K562 (cell line): ENCODE measurements around the gene CTAGE9. TPM values are rescaled to one million over a fixed set of nuclear protein-coding genes. Genes with fewer than 3 reads are reported as not detected.

Experiments used
- ATAC-seq: fragments of 200-7000 bp; cut with Tn5 transposase; 3 replicates; pipeline ENCODE4 v1.9.1; 2020; ENCODE audit warnings: moderate library complexity
- BruUV-seq: library from RNA; stranded (reverse); fragments of 400-500 nt; replicated peaks from 2 replicates; lab custom pipeline; 2021; lab: Mats Ljungman, UMichigan
- CTCF ChIA-PET: fragments of 300-600 bp; formaldehyde crosslinking; extraction: SDS; loops from one replicate; lab custom pipeline; 2021; ENCODE audit warnings: low intra/inter-chr PET ratio; lab: Yijun Ruan, JAX
- POLR2A ChIA-PET: fragments of 300-600, 350-650 bp; sonication (Branson Sonifier 250); formaldehyde crosslinking; extraction: SDS; loops from one replicate; lab custom pipeline; 2021; ENCODE audit warnings: antibody characterized with exemption, inconsistent platforms; lab: Yijun Ruan, JAX
- DNase-seq, 4 experiments: peaks; one replicate each; pipeline versions ENCODE4 v3.0.0 to v3.0.0-alpha.2; 2011 to 2018; ENCODE audit warnings: low spot score in 3 of 4, mixed read lengths in 3 of 4; ENCODE audit errors: extremely low read depth in 1 of 4
- FAIRE-seq: peaks from 2 replicates; lab custom pipeline; 2011; peaks lifted over from hg19 to GRCh38; lab: Jason Lieb, UNC
- H2AFZ ChIP-seq: 2 replicates; pipeline ENCODE4 v1.6.0; 2011; ENCODE audit warnings: low read depth, low read length, control low read depth, inconsistent platforms
- H3K27ac ChIP-seq: fragments of 200-600 bp; 3 replicates; pipeline ENCODE4 v1.8.0; 2011; ENCODE audit warnings: low read depth, mild to moderate bottlenecking, control low read depth, inconsistent platforms, low read length, moderate library complexity, mixed read lengths; ENCODE audit errors: extremely low read depth
- H3K27me3 ChIP-seq, 2 experiments: fragments of 300-600 bp in 1 of 2; 2 replicates in 1 of 2; 3 replicates in 1 of 2; pipeline versions ENCODE4 v1.6.0 to v1.8.0; 2011; ENCODE audit warnings: inconsistent platforms in 2 of 2, low read length in 2 of 2, mild to moderate bottlenecking in 1 of 2, mixed read lengths in 1 of 2, moderate library complexity in 1 of 2; ENCODE audit not compliant: control insufficient read depth in 2 of 2, insufficient read depth in 2 of 2
- H3K36me3 ChIP-seq: fragments of 300-600 bp; 3 replicates; pipeline ENCODE4 v1.8.0; 2011; ENCODE audit warnings: mild to moderate bottlenecking, low read length, inconsistent platforms; ENCODE audit not compliant: control insufficient read depth, insufficient read depth
- H3K4me1 ChIP-seq, 2 experiments: fragments of 200-600 bp in 1 of 2; replicated peaks in 1 of 2; 2 replicates in 1 of 2; 3 replicates in 1 of 2; pipeline versions ENCODE4 v1.5.1 to v1.8.0; 2011; ENCODE audit warnings: inconsistent platforms in 2 of 2, low read length in 2 of 2, mild to moderate bottlenecking in 1 of 2, mixed read lengths in 1 of 2, moderate library complexity in 1 of 2; ENCODE audit not compliant: control insufficient read depth in 2 of 2, insufficient read depth in 2 of 2
- H3K4me2 ChIP-seq: 2 replicates; pipeline ENCODE4 v1.6.1; 2011; ENCODE audit warnings: low read length, control low read depth, inconsistent platforms, mixed read lengths; ENCODE audit not compliant: insufficient read depth
- H3K4me3 ChIP-seq: fragments of 200-600 bp; sonication (generic), shearing (Covaris generic); 2 replicates; pipeline ENCODE4 v1.5.1; 2016; ENCODE audit warnings: control low read depth, inconsistent platforms
- H3K79me2 ChIP-seq: fragments of 200-600 bp; 3 replicates; pipeline ENCODE4 v1.8.0; 2011; ENCODE audit warnings: low read length, inconsistent platforms; ENCODE audit not compliant: control insufficient read depth, insufficient read depth
- H3K9ac ChIP-seq, 2 experiments: 2 replicates each; pipeline versions ENCODE4 v1.6.0 to v1.6.1; 2011; ENCODE audit warnings: low read depth in 2 of 2, low read length in 2 of 2, control low read depth in 1 of 2, inconsistent platforms in 1 of 2, mild to moderate bottlenecking in 1 of 2, mixed read lengths in 1 of 2; ENCODE audit not compliant: insufficient read depth in 1 of 2
- H3K9me1 ChIP-seq: one replicate; pipeline ENCODE4 v1.6.0; 2011; ENCODE audit warnings: inconsistent platforms, mild to moderate bottlenecking, low read length, moderate library complexity; ENCODE audit not compliant: control insufficient read depth, insufficient read depth
- H3K9me3 ChIP-seq: replicated peaks from 2 replicates; pipeline ENCODE4 v1.5.1; 2011; ENCODE audit warnings: low read depth, low read length, inconsistent platforms; ENCODE audit not compliant: control insufficient read depth, insufficient read depth
- H4K20me1 ChIP-seq: replicated peaks from 2 replicates; pipeline ENCODE4 v1.6.1; 2011; ENCODE audit warnings: low read length, inconsistent platforms, mixed read lengths; ENCODE audit not compliant: control insufficient read depth, insufficient read depth
- HCFC1 ChIP-seq: IDR thresholded peaks from 2 replicates; pipeline ENCODE4 v1.6.1; 2012; ENCODE audit warnings: low read depth, low read length, improper control_type of control experiment
- HDGF ChIP-seq: fragments of 450-650 bp; IDR thresholded peaks from 2 replicates; pipeline ENCODE4 v1.6.1; 2016
- RBM25 ChIP-seq: fragments of 200-400 bp; formaldehyde crosslinking; IDR thresholded peaks from 2 replicates; pipeline ENCODE4 v1.6.1; 2018; ENCODE audit warnings: low read length, low read depth, moderate library complexity; ENCODE audit not compliant: severe bottlenecking
- SMARCB1 ChIP-seq: IDR thresholded peaks from 2 replicates; pipeline ENCODE4 v1.6.1; 2011; ENCODE audit warnings: improper control_type of control experiment, low read depth; ENCODE audit not compliant: insufficient read length
- STAG1 ChIP-seq: sonication (generic); formaldehyde crosslinking; IDR thresholded peaks from 2 replicates; pipeline ENCODE4 v1.5.0; 2020; ENCODE audit warnings: missing genetic modification reagents, borderline replicate concordance
- TEAD1 ChIP-seq, 2 experiments: fragments of 450-650 bp in 1 of 2; sonication (generic) in 1 of 2; formaldehyde crosslinking; IDR thresholded peaks; 2 replicates each; pipeline versions ENCODE4 v1.4.0 to v1.8.0; 2020 to 2022; ENCODE audit warnings: mild to moderate bottlenecking in 2 of 2, missing genetic modification reagents in 1 of 2
- ZNF146 ChIP-seq: IDR thresholded peaks from one replicate; pipeline ENCODE4 v1.6.1; 2018; ENCODE audit warnings: missing compliant biosample characterization; ENCODE audit not compliant: unreplicated experiment
- ZNF316 ChIP-seq: fragments of 450-650 bp; IDR thresholded peaks from 2 replicates; pipeline ENCODE4 v1.6.1; 2016
- WGBS: fragments of 100-300 bp; shearing (Covaris generic); methylation state at CpG from one replicate; pipeline ENCODE4 v1.1.6; 2016; ENCODE audit warnings: low coverage, mixed read lengths; ENCODE audit not compliant: insufficient coverage; ENCODE audit errors: missing lambda C conversion rate; 5-methylcytosine and 5-hydroxymethylcytosine counted together
- in situ Hi-C: fragments of 300-500 bp; cut with MboI; formaldehyde crosslinking; loops from 4 replicates; pipeline ENCODE4 v1.15.0; 2018; ENCODE audit warnings: inconsistent platforms, mixed read lengths
- intact Hi-C: fragments of 100-400 bp; cut with micrococcal nuclease; formaldehyde crosslinking; loops from 2 replicates; pipeline ENCODE4 v1.14.2; 2022
- polyA plus RNA-seq, 8 experiments: library from polyadenylated mRNA; depleted of rRNA in 4 of 8; stranded (reverse) in 5 of 8; unstranded in 3 of 8; fragments of >200 nt; fragmentation: Nextera tagmentation in 2 of 8; fragmentation: Illumina TruSeq in 1 of 8; extraction: Ambion mirVana in 2 of 8; extraction: Trizol in 1 of 8; gene quantifications; 2 replicates each; pipeline versions ENCODE4 v1.2.1 to v1.2.3, GENCODE V29; 2011 to 2014; ENCODE audit warnings: inconsistent platforms in 1 of 8, missing spikeins in 1 of 8
- total RNA-seq, 7 experiments: library from RNA; depleted of rRNA in 6 of 7; stranded (reverse); fragments of >200 nt in 6 of 7; fragmentation: Illumina TruSeq in 2 of 7; extraction: Trizol in 2 of 7; gene quantifications; 2 replicates each; pipeline versions ENCODE4 v1.2.1 to v1.2.3, GENCODE V29; 2011 to 2021; ENCODE audit warnings: low replicate concordance in 1 of 7

CTAGE9 gene
- total and polyA plus RNA-seq, 9 of the 15 experiments (the other 6 are each of a cell fraction or from before 2014, with no cell fraction given), result not detected

DNA sequence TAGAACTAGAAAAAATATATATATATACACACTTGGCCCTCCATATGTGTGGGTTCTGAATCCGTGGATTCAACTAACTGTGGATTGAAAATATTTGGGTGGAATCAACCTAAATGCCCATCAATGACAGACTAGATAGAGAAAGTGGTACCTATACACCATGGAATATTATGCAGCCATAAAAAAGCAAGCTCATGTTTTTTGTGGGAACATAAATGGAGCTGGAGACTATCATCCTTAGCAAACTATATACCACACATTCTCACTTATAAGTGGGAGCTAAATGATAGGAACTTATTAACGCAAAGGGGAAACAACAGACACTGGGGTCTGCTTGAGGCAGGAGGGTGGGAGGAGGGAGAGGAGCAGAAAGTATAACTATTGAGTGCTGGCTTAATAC, 37.6 kb downstream of the CTAGE9 start:
- CTCF ChIA-PET, result no interaction called here
- Histone ChIP-seq H4K20me1 (no peaks in the 10 kb centered on the region), H3K27ac (no peak overlapping the region), H3K9me1 (no peaks in the 10 kb centered on the region), H2AFZ (no peak overlapping the region), H3K9me3 (no peaks in the 10 kb centered on the region), H3K79me2 (no peaks in the 10 kb centered on the region), H3K4me2 (no peak overlapping the region), H3K4me3 (no peak overlapping the region), H3K4me1 (no peaks in the 10 kb centered on the region), H3K9ac (no peak overlapping the region), H3K36me3 (peaks cover 44% of the 10 kb centered on the region; the same call in 2 of the 3 replicates), H3K27me3 (no peaks in the 10 kb centered on the region)
- no peak for DNase-seq
- POLR2A ChIA-PET, result no interaction called here
- in situ Hi-C loops (no loop called here), intact Hi-C loops (no loop called here)
- no peak for FAIRE-seq
- no peak for ATAC-seq
- BruUV-seq, result no TSS peak
- TF ChIP-seq HDGF (no peak), TEAD1 (CRISPR knock-in tag; IDR thresholded peaks at IDR 0.05) (no peak), STAG1 (CRISPR knock-in tag) (no peak), ZNF146 (CRISPR knock-in tag) (peak; percentile 72), SMARCB1 (no peak), HCFC1 (no peak), RBM25 (peak; percentile 24), ZNF316 (0 out of 2 replicates have a peak, but pooled peaks have one; percentile 18)
- 94% methylated on average over 2 of the region's 2 CpGs for WGBS
